IPS-NIHi7 (cell line): ENCODE results near the gene LPCAT1.
"Not testable (repeated sequence)": the region's sequence is repeated elsewhere in the genome, so short reads cannot be mapped to it uniquely, and the experiment has no call there.

Experiments
- DNase-seq: peaks from one replicate; pipeline ENCODE4 v3.0.0; 2012; ENCODE audit warnings: mixed read lengths; ENCODE audit errors: extremely low spot score

Gene LPCAT1

DNA sequence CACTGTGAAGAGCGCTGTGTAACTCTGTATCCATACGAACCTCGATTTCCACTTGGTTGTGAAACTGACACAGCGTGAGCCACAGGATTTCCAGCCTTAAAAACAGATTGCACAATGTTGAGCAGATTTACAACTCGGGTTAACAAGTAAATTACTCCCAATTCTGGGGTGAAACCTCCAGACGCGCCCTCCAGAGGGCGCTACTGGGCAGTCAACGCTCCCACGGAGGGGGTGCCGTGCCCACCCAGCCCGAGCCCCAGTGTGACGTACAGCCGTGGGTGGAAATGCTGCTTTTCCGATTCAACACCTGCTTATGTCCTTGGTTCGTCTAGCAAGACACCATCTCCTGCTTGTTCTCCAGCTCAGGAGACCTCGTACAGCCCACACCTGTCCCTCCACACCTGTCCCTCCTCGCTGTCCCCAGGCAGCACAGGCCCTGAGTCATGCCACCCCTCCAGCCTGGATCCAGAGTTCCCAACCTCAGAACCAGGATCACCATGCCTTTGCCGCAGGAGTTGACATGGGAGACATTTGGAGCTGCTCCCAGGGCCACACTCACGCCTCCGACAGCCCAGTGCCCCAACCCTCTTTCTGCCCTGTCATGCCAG is 44.1 kb downstream of the LPCAT1 start:
- peak; percentile 85 for DNase-seq

DNA sequence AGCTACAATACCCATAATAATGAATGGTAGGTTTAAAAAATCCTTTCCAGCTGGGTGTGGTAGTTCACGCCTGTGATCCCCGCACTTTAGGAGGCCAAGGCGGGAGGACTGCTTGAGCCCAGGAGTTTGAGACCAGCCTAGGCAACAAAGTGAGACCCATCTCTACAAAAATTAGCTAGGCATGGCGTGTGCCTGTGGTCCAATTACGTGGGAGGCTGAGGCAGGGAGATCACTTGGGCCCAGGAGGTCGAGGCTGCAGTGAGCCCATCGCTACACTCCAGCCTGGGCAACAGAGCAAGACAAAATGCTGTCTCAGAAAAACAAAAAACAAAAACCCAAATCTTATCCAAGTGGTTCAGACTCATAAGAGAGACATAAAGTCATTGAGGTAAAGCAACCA is 44.7 kb downstream of the LPCAT1 start:
- DNase-seq: no peak

DNA sequence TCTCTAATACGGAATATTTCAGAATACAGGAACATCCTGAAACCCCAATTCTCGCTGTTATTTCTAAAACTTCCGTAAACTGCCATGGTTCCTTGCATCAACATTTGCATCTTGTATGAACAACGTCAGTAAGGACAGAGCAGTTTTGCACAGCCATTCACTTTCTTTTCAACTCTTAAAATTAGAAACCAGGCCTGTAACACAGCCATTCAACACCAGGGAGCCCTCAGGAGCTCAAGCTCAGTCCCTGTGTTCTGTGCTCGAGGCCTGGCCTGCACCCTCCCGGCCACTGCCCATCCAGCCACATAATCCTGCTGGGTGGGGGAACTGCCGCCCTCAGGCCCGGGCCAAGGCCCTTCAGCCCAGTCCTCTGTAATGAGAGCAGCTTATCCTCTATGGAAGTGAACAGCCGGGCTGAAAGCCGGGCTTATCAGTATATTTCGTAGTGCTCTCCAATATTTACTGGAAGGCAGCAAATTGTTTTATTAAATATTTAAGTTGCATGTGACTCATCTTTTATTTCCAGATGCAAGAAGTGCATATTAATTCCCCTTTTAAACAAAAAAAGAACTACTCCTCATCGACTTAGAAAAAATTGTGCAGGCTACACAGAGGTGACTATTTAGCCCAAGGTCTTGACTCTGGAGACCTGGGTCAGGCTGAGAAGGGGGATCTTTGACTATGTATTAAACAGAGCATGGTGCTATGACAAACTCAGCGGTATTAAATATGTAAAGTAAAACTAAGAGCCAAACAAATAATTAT is 45.3 kb downstream of the LPCAT1 start:
- no peak for DNase-seq

DNA sequence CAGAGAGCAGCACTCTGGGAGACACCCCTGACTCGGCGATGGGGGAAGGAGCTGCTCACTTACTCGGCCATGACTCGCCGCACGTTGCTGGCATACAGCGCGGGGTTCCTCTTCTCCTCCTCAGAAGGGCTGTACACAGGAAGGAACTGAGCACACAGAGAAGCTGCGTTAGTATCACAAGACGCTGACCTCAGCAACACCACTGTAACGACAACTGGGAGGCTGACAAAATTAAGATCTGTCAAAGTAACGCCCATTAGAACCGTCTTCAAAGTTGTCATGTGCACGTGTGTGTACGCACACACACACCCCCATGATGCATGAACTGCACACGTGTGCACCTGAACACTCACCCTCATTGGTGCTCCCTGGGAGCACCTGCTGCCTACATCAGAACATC is 46.4 kb downstream of the LPCAT1 start:
- DNase-seq: no peak

DNA sequence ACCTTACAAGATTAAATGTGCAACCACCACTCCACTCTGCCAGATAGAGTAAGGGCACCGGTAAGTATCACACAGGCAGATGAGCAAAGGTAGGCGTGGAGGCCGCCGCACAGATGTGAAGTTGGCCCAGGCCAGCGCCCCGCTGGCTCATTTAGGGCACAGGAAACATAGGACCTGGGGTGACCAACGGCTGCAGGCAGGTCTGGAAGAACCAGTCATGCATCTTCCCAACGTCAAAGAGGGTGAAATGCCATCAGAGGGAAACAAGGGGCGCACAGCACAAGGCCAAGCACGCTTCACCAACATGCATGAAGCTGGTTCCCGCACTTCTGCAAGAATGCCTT is 46.8 kb downstream of the LPCAT1 start:
- DNase-seq: no peak

DNA sequence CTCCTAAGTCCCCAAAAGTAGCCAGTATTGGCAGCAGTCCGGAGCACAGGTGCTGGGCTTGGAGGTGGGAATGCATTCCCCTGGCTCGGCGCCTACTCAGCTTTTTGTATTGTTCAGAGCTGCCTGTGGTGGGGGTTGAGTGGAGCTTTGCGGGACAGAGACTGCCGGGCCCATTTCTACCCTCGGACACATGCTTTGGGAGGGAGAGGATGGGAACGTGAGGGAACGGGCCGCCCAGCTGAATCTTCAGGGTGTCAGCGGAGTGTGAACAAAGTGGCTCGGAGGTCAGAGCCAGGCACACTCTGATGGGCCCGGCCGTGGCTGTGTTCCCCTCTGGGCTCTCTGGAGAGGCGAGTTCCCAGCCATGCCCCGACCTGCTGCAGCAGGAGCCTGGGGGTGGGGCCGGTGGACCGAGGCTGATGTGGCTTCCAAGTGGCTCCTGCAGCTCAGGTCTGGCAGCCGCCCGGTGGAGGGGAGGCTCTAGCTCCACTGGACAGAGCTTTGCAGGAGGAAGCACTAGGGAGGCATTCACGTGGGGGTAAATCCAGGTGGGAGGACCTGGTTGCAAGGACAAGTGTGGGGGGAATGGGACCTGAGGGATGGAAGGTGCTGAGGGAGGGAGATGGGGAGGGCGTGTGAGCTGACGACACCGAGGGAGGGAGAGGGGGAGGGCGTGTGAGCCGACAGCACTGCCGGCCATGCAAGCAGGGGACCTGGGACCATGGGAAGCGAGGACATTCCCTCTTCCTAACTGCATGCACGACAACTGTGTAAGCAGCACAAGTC is 47.4 kb downstream of the LPCAT1 start:
- DNase-seq: no peak

DNA sequence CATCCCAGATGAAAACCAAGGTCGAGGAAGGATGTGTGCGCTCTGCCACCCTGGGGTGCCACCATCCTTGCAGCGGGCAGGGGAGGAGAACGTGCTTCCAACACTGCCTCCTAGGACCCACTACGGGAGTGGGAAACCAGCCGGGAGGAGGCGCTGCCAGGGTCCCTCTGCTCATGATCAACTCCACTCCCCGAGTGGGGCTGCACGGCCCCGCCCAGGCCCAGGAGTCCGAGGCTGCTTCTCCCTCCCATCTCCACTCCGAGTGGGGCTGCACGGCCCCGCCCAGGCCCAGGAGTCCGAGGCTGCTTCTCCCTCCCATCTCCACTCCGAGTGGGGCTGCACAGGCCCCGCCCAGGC is 48.2 kb downstream of the LPCAT1 start:
- DNase-seq: not testable (repeated sequence)

DNA sequence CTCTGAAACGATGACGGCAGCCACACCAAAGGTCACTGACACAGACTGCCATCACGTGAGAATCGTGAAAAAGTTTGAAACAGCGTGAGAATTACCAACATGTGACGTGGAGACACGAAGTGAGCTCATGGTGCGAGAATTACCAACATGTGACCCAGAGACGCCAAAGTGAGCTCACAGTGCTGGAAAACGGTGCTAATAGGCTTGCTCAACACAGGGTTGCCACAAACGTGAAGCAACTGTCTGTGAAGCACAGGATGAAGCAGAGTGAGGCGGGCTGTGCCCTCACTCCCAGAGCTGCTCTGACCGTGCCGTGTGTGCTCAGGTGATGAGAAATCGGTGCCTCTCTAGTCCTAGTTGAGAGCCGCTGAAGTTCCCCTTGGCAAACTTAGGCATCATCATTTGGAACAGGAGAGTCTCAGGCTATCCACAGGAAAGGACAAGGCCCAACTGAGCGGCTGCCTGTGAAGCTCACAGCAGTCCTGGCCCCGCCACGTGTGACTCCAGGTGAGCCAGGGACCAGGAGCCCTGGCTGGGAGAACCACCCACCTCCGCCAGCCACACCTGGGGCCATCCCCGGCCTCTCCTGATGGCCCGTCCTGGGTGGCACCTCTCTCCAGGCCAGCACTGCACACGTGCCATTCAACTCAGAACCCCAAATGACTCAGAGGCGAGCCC is 48.8 kb downstream of the LPCAT1 start:
- no peak for DNase-seq

DNA sequence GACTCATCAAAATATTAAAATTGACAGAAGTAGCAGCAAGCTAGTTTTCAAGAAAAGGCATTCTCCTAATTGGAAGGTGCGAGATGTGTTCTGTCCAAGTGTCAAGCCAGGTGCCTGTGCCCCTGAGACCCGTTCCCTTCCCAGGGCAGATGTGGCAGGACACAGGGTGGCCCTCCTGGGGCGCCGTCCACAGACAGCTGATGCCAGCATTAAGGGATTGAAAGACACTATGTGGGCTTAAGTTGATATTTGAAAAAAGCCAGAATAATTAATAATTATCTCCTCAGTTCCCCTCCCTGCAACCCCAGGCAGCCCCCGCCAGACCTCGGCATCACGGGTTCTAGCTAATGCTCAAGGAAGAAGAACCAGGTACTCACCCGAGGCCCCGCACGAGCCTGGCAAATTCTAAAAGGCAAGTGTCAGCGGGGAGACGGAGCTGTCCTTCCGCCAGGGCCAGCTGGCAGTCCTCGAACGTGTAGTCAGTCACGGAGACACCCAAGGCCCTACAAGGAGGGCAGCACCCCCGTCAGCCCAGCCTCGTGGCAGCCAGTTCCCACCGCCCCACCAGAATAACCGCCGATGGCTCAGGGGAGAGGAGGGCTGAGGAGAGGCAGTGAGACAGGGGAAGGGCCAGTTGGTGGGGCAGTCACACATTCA is 49.4 kb downstream of the LPCAT1 start:
- no peak for DNase-seq

DNA sequence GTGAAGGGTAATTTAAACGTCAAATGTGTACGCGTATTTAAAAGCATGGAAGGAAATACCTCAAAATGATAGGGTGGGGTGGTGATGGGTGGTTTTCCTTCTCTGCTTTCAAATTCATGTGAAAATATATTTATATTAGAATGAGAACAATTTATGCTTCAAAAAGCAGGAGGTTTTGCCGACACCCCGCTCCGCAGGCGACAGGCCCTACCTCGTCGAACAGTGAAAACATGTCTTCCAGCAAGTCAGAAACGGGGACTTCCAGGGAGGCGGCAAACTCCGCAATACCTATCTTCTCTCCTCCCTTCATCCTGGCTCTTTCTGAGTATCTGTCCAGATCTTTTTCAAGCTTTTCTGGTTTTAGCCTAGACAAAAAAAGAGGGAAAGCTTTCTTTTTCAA is 50.0 kb downstream of the LPCAT1 start:
- DNase-seq: no peak

DNA sequence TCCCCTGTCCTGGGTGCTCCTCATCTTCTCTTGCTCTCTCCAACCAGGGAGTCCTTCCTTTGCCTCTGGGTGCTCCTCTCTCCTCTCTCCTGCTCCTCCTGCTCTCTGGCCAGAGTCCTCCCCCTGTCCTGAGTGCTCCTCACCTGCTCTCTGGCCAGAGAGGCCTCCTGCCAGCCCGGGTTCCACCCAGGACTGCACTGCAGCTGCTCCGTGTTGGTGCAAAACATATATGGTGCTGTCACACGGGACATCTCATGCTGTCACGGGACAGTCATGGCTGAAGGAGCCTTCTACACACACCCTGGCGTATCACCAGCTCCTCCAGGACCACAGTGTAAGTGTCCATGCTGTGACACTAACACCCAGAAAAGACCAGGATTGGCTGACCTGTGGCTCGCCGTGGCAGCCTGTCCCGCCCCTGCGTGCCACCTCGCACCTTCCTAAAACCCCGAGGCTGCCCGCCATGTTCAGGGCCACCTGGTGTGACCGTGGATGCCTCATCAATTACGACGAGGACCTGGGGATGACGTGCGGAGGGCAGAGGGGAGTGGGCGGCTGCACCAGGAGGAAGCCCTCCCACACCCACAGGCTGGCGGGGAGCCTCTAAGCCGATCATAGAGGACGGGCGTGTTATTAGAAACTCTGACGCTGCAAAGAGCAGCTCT is 50.7 kb downstream of the LPCAT1 start:
- DNase-seq: no peak

DNA sequence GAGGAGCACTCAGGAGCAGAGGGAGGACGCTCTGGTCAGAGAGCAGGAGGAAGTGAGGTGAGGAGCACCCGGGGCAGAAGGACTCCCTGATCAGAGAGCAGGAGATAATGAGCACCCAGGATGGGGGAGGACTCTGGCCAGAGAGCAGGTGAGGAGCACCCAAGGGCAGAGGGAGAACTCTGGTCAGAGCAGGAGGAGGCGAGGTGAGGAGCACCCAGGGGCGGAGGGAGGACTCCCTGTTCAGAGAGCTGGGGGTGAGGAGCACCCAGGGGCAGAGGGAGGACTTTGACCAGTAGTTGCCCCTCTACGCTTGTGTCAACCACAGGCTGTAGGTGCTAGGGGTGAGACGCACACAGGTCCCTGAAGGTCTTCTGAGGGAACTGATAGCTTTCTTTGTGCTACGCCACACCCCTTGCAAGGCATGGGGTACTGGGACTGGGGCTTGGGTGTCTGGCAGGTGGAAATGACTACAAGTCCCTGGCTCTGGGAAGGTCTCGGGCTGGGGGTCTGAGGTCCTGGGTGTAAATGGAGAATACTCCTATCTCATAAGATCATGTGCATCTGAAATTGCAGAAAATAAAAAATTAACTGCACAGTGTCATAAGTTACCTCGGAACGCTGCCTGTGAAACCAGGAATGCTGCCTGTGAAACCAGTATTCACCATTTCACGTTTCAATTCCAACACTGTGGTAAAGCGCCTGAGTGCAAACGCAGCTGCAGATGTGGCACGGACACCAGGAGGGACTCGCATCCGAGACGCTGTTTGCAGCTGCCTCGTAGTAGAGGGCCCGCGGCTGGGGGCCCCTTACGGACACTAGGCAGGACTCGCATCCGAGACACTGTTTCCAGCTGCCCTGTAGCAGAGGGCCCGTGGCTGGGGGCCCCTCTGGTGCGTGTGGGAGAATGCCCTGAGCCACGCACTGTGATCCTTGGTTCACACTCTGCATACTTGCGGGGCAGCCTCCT is 51.5 kb downstream of the LPCAT1 start:
- no peak for DNase-seq

DNA sequence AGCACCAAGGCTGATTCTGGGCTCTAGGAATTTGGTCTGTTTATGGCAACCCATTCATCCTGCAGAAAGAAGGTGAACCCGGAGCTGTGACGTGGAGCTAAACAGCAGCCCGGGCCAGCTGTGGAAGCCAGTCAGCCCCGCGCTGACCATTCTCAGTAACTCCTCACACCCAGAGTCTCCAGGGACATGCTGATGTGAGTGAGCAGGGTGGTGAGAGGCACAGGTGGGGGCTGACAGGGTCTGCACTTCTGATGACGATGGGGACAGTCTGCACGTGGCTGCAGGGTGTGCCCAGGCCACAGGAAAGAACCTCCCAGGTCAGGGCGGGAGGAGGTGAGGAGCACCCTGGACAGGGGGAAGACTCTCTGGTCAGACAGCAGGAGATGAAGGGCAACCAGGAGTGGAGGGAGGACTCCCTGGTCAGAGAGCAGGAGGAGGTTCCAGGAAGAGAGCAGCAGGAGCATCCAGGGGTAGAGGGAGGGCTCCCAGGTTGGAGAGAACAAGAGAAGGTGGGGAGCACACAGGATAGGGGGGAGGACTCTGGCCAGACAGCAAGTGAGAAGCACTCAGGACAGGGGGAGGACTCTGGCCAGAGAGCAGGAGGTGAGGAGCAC is 52.4 kb downstream of the LPCAT1 start:
- DNase-seq: no peak

DNA sequence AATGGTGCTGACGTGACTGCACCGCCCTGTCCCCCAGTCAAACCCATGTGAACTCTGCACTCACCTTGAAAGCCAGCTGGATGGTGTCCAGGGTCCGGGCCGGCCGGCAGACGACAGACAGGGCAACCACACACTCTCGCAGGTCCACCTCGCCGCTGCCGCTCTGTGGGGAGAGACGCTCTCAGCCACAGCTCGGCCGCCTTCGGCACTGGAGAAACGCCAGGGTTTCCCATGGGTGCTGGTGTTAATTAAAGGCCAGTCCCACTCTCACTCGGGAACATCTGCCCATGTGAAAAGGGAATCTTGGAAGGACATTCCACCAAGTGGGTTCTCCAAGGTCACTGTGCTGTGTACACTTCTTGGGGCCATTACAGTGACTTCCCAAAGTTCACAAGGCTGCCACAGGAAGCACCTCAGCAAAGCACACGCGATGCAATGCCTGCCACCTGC is 53.0 kb downstream of the LPCAT1 start:
- no peak for DNase-seq

DNA sequence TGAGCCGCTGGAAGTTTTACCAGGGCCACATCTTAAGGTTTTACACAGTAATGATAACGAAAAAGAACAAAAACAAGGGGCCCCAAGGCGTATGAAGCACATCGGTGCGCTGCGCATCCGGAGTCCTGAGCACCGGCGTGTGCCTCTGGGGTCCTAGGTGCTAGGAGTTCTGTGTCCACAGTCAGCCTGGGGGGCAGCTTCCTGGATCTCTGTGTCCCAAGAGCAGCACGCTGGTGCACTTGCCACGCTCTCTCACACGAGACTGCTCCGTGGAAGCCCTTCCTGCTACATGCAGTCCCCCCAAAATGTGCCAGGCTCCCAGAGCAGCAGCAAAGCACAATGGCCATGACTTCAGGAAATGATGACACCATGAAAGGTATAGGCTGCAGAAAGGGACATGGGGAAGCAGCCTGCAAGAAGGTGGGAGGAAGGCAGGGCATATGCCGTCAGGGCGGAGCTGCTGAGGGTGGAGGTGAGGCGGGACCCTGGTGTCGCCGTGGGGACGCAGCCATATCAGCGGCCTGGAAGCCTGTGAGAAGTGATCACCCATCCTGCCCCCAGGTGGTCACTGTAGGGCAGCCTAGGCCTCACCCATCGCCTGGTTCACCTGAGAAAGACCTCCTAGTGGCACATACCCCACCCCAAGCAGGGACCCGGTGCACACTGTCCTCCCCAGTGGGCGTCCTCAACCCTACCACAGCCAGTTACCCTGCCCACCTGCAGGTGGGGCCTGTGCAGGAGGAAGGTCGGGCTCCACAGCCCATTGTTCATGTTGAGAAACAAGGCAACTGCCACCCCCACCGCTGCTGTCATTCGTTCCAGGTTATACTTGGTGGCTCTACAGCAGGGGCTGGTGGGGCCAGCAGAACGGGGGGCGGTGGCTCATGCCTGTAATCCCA is 54.9 kb downstream of the LPCAT1 start:
- no peak for DNase-seq

DNA sequence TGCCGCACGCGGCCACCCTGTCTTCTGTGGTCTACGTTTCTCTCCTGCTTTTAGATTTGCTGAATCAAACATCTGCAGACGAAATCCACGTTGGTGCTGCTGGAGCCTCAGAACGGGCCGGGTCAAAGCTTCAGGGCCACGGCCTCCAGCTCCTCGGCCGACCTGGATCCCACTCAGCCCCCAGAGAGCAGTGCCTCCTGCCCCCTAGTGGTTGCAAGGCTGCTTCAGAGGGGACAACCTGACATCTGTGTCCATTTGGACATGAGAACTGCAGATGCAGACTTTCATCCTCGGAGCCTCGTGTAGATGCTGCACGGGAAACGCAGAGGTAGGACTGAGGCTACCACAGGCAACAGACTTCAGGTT is 55.5 kb downstream of the LPCAT1 start:
- peak; percentile 86 for DNase-seq

DNA sequence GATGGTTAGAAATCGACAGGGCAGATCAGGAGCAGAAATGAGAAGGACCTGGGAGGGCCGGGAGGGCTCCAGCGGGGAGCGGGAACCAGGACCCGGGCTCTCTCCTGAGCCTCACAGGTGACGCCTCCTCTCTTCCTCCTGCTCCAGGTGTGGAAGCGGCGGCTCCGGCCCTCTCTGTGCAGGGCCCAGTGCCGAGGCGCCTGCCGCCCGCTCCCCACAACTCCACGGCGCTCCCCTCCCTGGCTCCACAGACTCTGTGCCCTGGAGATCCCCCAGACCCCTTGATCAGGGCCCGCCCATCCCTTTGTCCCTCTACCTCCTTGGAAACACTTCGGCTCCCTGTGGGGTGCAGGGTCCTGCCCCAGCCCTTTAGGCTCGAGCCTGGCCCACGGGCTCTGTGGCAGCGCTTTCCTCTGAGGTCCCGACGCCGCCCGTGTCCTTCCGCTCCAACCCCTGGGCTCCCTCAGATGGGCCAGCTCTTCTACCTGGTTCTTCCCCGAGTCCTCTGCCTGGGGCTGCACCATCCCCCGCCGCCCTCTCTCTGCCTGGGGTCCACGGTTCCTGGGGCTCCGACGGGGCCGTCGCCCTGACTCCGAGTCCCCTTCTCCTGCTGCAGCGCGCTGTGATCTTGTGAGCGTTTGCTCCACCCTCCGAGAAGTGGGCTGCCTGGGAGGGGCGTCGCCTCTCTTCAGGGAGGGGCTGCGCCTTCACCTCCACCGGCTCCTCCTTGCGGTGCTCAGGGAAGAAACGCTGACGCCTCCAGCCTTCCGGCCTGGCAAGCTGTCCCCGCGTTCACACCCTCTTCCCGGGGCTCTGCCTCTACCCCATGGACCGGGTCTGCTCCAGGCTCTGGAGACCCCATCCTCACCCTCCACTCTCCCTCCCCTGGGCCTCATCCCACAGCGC is 56.2 kb downstream of the LPCAT1 start:
- no peak for DNase-seq
